Pulmonary artery endothelial cell (primary cell): Measurements from ENCODE around the gene MUC6. TPM values are rescaled to one million over a fixed set of nuclear protein-coding genes. Genes with fewer than 3 reads are reported as not detected.
"Not testable (repeated sequence)": the region's sequence is repeated elsewhere in the genome, so short reads cannot be mapped to it uniquely, and the experiment has no call there.

Experiments
- DNase-seq: peaks from one replicate; pipeline ENCODE4 v3.0.0-alpha.2; 2011; ENCODE audit warnings: low read depth, low spot score
- total RNA-seq: library from RNA; depleted of rRNA; stranded (reverse); fragments of >200 nt; gene quantifications from 2 replicates; pipeline ENCODE4 v1.2.3, GENCODE V29; 2014

Gene MUC6
- total RNA-seq, 1 donor from 2014 or later = not detected

- no peak for DNase-seq
Observed at GRCh38 chr11:987671-988070, 48.8 kb downstream of the MUC6 start.

GRCh38 chr11:986952-987305 lies 49.6 kb downstream of the MUC6 start:
- DNase-seq = no peak

- no peak for DNase-seq
Observed at GRCh38 chr11:986270-986951, 50.1 kb downstream of the MUC6 start.

GRCh38 chr11:985848-986247 lies 50.7 kb downstream of the MUC6 start:
- no peak for DNase-seq

- DNase-seq = no peak
Observed at GRCh38 chr11:985406-985805, 51.1 kb downstream of the MUC6 start.

GRCh38 chr11:984546-984945 lies 52.0 kb downstream of the MUC6 start:
- DNase-seq = no peak

GRCh38 chr11:981764-982163 lies 54.8 kb downstream of the MUC6 start:
- no peak for DNase-seq

- DNase-seq = no peak
Observed at GRCh38 chr11:980438-981357, 55.8 kb downstream of the MUC6 start.

GRCh38 chr11:978781-979180 lies 57.7 kb downstream of the MUC6 start:
- no peak for DNase-seq

- no peak for DNase-seq
Observed at GRCh38 chr11:977830-978720, 58.4 kb downstream of the MUC6 start.

GRCh38 chr11:976431-977160 lies 59.9 kb downstream of the MUC6 start:
- DNase-seq = no peak

GRCh38 chr11:975827-976226 lies 60.7 kb downstream of the MUC6 start:
- DNase-seq = no peak

GRCh38 chr11:975376-975775 lies 61.1 kb downstream of the MUC6 start:
- not testable (repeated sequence) for DNase-seq

- no peak for DNase-seq
Observed at GRCh38 chr11:973237-973636, 63.3 kb downstream of the MUC6 start.

- no peak for DNase-seq
Observed at GRCh38 chr11:972523-973211, 63.9 kb downstream of the MUC6 start.

GRCh38 chr11:971731-972365 lies 64.7 kb downstream of the MUC6 start:
- DNase-seq = no peak

- DNase-seq = no peak
Observed at GRCh38 chr11:971092-971690, 65.3 kb downstream of the MUC6 start.

GRCh38 chr11:970319-970871 lies 66.1 kb downstream of the MUC6 start:
- DNase-seq = no peak

- DNase-seq = no peak
Observed at GRCh38 chr11:969651-970205, 66.8 kb downstream of the MUC6 start.
